Neuron (in vitro differentiated cells): Measurements from ENCODE around the gene NRP2.

Experiments
- H2AFZ ChIP-seq: one replicate; pipeline ENCODE4 v1.6.1; 2013; ENCODE audit warnings: low read depth, mild to moderate bottlenecking, inconsistent platforms, low read length, moderate library complexity
- H3K27me3 ChIP-seq: one replicate; pipeline ENCODE4 v1.6.1; 2013; ENCODE audit warnings: low read length; ENCODE audit not compliant: insufficient read depth
- H3K36me3 ChIP-seq: one replicate; pipeline ENCODE4 v1.6.1; 2013; ENCODE audit warnings: low read length; ENCODE audit not compliant: insufficient read depth
- H3K4me1 ChIP-seq: one replicate; pipeline ENCODE4 v1.6.1; 2013; ENCODE audit warnings: low read length; ENCODE audit not compliant: insufficient read depth
- H3K4me3 ChIP-seq: 2 replicates; pipeline ENCODE4 v1.5.1; 2013; ENCODE audit warnings: mild to moderate bottlenecking, low read length, moderate library complexity
- H3K9me3 ChIP-seq: one replicate; pipeline ENCODE4 v1.6.1; 2013; ENCODE audit warnings: low read length

NRP2 gene

DNA sequence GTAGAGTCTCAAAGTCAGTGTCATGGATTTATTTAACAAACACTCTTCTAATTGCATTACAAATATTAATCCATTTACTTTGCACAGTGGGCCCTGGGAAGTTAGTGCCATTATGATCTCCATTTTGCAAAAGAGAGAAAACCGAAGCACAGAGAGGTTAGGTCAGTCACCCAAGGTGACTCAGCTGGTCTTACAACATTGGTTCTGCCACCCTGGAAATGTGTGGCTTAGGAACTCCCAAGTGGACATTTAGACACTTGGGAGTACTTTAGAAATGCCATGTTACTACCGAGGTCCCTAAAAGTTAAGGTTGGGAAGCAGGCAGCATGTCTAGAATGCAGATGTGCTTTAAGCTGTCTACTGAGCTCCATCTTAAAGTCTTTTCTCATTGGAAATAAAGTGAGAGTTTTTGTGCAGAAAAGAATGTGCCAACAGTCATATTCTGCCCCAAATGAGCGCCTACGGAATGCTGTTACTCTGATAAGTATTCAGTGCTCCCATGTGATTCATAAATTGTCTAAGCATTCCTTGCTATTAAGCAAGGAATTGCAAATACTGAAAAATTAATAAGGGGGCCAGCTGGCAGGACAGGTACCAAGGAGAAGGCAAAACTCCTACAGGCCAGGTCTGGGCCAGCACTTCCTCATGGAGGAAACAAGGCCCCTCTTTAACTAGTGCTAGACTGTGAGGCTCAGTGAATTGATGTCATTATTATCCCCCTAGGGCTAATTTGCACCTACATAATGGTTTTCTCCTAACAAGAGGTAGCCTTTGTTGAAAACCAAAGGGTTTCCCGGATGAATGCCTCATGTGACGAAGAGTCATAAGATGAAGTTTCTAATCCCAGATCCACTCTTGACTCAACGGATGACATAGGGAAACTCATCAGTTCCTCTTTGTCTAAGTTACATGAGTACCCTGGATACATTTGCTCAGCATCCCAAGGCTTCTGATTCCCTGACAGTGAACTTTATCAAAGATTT, 16.3 kb downstream of the NRP2 start:
- Histone ChIP-seq H2AFZ (no peak overlapping the region), H3K4me1 (peaks cover 21% of the 10 kb centered on the region), H3K9me3 (no peaks in the 10 kb centered on the region), H3K36me3 (no peaks in the 10 kb centered on the region), H3K27me3 (no peaks in the 10 kb centered on the region), H3K4me3 (no peak overlapping the region)

DNA sequence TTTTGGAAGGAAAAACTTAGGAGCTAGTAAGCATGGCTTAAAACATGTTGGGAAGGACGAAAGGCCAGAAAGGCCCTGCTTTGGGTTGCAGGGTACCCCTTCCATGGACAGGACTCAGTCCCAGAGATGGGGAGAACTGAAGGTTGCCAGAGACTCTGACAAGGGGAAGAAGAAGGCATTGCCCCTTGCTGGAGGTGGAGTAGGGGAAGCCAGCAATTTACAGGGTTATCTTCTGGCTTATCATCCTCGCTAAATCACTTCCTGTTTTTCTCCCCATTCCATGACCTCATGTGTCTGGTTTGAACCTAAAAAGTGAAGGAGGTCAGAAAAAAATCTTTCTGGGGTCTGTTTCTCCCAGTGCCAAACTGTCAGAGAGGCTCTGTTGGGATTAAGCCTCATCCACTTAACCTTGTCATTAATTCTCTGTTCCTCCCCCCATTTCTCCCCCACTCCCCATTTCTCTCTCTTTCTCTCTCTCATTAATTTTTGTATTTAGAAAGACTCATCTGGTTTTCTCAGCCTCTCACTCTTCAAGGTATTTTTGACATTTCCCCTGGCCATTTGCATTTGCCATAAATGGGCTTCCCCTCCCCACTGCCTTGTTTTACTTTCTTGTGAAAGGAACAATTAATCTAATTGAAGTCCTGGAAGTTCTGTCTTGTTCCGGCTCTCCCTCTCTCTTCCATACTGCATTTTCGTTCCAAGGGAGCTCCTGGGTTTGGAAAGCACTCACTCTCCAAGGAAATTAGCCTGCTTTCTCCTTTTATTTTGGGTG, 17.4 kb downstream of the NRP2 start:
- Histone ChIP-seq H3K9me3 (no peaks in the 10 kb centered on the region), H3K4me1 (peaks cover 21% of the 10 kb centered on the region), H3K4me3 (no peak overlapping the region), H3K27me3 (no peaks in the 10 kb centered on the region), H2AFZ (no peak overlapping the region), H3K36me3 (no peaks in the 10 kb centered on the region)

DNA sequence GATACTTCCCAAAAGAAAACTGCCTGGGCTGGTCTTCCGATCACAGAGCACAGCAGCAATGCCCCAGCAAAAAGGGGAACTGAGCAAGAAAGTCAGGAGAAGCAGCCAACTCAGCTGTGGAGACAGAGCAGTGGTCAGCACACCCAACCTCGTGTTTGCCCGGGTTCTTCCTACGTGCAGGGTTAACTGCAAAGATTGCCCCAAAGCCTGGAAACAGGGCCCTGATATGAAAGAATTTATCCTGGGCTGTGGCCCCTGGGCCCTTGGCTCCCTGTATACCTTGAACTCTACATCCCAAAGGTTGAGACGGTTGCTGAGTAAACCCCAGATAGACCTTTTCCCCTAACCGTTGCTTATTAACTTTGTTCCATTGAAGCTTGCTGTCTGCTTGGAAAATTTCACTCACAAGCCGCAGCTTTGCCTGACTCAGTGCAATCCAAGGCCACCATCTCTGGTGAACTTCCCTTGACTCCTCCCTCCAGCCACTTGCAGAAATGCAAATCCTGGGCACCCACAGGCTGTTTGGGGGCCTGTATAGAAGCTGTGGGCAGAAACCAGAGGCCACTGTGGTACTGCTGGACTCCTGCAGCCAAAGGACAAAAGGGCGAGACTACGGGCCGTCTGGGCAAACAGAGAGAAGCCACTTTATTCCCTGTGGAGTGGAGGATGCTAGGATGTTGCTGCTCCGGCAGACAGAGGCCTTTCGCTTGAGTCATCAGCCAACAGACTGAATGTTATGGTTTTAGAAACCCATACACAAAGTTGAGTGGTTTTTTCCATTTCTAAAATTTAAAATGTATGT, 18.2 kb downstream of the NRP2 start:
- H3K27me3 ChIP-seq: no peaks in the 10 kb centered on the region
- peaks cover 21% of the 10 kb centered on the region for H3K4me1 ChIP-seq
- H3K36me3 ChIP-seq: no peaks in the 10 kb centered on the region
- H2AFZ ChIP-seq: no peak overlapping the region
- H3K9me3 ChIP-seq: no peaks in the 10 kb centered on the region
- H3K4me3 ChIP-seq: no peak overlapping the region

DNA sequence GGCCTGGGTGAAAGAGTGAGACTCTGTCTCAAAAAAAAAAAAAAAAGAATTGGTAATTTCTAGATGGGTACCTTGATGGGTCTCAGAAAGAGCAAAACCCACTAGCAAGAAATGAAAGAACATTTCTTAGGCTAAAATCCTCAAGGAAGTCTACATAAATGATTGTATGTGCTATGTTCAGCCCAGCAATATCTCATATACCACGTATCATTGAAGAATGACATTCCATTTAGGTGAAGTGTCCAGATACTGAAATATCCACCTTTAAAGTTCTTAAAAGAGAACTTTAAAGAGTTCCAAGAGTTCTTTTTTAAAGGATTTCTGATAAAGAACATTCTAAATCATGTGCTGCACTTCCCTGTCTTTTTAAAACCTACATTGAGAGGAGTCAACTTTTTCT, 19.2 kb downstream of the NRP2 start:
- H3K4me3 ChIP-seq: no peak overlapping the region
- peaks cover 27% of the 10 kb centered on the region for H3K4me1 ChIP-seq
- no peaks in the 10 kb centered on the region for H3K9me3 ChIP-seq
- no peaks in the 10 kb centered on the region for H3K36me3 ChIP-seq
- no peaks in the 10 kb centered on the region for H3K27me3 ChIP-seq
- no peak overlapping the region for H2AFZ ChIP-seq

DNA sequence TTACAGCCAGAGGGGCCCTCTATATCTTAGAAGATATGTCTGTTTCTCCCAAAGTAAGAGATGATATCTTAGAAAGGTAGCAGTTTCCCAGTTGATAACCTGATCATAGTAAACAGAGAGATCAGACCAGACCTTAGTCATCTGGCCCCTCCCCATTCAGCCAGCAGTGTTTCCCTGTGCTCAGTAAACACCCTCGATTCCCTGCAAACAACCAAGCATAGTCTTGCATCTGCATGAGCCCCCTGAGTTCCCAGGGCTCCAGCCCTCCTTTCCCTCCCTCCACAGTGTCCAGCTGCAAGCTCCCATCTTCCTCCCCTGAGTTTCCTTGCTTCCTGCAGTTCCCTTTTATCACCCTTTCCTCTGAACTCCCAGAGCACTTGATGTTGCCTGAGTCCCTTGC, 20.3 kb downstream of the NRP2 start:
- no peaks in the 10 kb centered on the region for H3K27me3 ChIP-seq
- H3K9me3 ChIP-seq: no peaks in the 10 kb centered on the region
- H3K36me3 ChIP-seq: no peaks in the 10 kb centered on the region
- no peak overlapping the region for H3K4me3 ChIP-seq
- peaks cover 36% of the 10 kb centered on the region for H3K4me1 ChIP-seq
- H2AFZ ChIP-seq: no peak overlapping the region

DNA sequence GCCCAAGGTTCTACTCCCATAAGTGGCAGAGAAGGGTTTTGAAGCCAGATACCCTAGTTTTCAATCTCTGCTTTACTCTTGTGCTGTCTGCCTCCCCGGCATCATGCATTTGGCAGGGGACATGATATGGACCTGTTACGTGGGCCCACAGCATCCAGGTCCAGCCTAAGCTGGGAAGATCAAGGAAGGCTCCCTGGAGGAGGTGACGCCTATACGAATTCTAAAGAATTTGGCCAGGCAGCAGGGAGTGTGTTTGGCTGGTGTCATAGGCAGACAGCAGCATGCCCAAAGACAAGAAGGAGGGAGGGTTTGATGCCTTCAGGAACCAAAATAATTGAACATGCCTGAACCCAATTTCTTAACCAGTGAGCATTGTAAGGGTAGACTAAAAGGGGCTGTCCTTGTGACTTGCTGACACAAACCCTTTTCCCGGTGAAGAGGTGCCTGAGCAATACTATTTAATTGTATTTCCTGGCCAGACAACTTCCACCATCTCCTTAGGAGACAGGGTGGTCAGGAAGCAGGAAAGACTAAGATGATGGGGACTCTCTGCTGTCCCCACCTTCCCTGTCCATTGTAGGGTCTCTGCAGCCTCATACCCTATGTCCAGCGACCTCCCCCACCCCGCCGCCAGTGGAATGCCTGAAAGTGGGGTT, 21.3 kb downstream of the NRP2 start:
- Histone ChIP-seq H3K9me3 (no peaks in the 10 kb centered on the region), H3K27me3 (no peaks in the 10 kb centered on the region), H3K36me3 (no peaks in the 10 kb centered on the region), H3K4me1 (peaks cover 36% of the 10 kb centered on the region), H3K4me3 (no peak overlapping the region), H2AFZ (no peak overlapping the region)

DNA sequence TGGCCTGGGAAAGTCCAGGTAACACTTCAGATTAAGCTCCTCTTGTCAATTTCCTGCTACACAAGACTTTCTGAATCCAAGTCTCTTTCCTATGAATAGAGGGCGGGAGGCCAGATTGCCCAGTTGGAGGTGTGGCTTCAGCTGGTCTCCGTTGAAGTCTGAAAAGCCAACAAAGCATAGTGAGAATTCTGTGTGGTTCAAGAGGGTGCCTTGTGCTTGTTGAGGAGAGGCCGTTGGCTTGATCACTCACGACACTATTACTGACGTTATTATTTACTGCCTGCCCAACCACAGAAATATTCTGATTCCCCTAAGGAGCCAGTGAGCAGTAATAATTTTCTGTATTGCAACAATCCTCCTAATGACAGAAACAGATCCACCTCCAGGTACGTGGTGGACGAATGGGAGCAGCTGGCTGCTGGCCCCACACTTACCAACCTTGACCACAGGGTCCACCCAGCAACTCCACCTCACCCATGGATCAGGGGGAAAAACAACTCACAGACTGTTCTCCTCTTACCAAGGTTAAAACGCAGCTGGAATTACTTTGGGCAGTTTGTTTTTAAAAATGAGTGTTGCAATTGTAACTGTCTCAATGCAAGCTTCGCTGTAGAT, 21.9 kb downstream of the NRP2 start:
- Histone ChIP-seq H3K27me3 (no peaks in the 10 kb centered on the region), H3K4me3 (no peak overlapping the region), H2AFZ (no peak overlapping the region), H3K9me3 (no peaks in the 10 kb centered on the region), H3K36me3 (no peaks in the 10 kb centered on the region), H3K4me1 (peaks cover 30% of the 10 kb centered on the region)

DNA sequence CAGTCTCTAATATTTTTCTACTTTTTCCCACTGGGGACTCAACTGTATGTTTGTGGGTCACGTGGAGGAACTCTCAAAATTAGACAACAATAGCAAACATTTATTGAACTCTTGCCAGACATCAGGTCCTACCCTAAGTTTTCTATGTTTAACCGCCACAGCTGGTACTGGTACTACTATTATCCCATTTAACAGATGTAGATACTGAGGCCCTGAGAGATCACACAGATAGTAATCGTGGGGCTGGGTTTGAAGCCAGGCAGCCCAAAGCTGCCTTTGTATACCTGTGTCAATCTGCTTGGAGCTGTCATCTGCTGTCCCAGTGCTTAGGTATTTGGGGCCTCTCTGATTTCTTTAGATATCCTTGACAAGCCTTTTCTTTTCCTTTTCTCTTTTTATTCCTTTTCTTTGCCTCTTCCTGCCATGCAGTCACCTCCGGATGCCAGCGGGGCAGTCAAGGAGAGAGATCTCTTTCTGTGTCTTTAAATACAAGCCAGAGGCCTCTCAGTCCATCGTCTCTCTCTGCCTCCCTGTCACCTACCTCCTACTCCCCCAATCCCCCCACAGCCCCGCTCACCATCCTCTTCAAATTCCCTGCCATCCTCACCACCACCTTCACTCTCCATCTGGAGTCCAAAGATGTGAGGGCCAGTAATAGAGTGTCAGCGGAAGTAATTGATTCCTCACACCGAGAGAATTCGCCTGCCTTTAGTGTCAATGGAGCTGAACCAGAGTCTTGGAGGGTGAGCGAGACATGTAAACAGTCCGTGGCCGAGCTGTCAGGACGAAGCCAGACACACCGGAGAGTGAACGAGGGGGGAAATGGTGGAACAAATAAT, 23.4 kb downstream of the NRP2 start:
- H2AFZ ChIP-seq: no peak overlapping the region
- H3K27me3 ChIP-seq: no peaks in the 10 kb centered on the region
- H3K36me3 ChIP-seq: no peaks in the 10 kb centered on the region
- H3K9me3 ChIP-seq: no peaks in the 10 kb centered on the region
- peaks cover 22% of the 10 kb centered on the region for H3K4me1 ChIP-seq
- no peak overlapping the region for H3K4me3 ChIP-seq

DNA sequence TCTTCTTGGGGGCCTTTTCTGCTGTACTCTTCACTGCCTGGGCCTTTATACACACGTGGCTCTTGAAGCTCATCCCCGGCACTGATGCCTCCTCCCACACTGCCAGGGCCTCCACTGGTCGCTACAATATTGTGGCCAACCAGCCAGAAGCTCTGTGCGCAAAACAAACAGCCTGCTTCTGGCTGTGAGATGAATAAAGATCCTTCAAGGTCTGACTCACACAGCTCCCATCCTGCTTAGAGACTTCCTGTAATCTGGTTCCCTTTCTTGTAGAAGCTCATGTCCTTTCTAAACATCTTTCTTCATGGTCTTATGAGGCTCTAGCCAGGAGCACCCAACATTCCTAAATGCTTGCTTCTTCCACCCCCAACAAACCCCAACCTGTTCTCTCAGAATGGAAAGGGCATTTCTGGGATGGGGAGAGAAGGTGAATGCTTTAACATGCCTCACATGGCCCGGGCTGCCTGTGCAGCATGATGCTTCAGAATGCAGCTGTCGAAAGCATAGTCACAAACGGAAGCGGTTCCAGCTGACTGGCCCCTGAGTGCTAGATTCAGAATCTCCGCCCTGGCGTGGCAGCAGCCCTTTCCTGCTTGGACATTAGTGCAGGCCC, 24.6 kb downstream of the NRP2 start:
- no peak overlapping the region for H3K4me3 ChIP-seq
- H3K36me3 ChIP-seq: no peaks in the 10 kb centered on the region
- peaks cover 20% of the 10 kb centered on the region for H3K4me1 ChIP-seq

DNA sequence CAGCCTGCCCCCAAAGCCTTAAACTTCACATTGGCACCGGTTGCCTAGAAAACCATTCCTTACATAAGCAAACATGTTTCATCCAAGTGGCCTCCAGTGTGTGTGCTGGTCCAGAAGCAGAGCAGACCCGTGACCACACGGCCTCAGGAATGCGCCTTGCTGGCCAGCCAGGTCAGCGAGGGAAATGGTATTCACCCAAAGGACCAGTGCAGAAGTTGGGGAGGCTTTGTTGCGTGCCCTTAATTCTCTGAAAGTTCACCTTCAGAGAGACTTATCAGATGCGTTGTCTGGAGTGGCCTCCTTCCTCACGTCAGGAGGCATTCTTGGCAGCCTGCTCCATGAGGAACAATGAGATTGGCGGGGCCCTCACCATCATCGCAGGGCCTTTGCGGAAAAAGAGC, 25.9 kb downstream of the NRP2 start:
- Histone ChIP-seq H3K27me3 (no peaks in the 10 kb centered on the region), H3K4me1 (peaks cover 31% of the 10 kb centered on the region), H3K4me3 (no peak overlapping the region), H3K36me3 (no peaks in the 10 kb centered on the region), H3K9me3 (no peaks in the 10 kb centered on the region), H2AFZ (no peak overlapping the region)

More for the DNA sequence above, 24.6 kb downstream of the NRP2 start:
- no peaks in the 10 kb centered on the region for H3K27me3 ChIP-seq
- H2AFZ ChIP-seq: no peak overlapping the region
- H3K9me3 ChIP-seq: no peaks in the 10 kb centered on the region

DNA sequence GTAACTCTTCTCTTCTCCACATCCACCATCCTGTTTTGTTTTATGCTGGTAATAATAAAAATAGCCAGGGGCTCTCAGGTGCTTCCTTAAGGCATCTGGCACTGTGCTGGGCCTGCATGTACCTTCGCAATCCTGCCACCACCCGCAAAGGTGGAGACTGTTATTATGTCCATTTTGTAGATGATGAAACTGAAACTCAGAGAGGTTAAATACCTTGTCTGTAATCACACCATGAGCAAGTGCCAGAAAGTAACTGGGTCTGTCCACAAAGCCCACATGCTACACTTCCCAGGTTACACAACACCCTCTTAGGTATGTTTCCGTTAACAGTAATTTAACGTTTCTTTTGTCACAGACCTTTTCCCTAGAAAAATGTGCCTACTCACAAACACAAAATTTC, 27.0 kb downstream of the NRP2 start:
- Histone ChIP-seq H3K4me3 (no peak overlapping the region), H2AFZ (no peak overlapping the region), H3K27me3 (no peaks in the 10 kb centered on the region), H3K36me3 (no peaks in the 10 kb centered on the region), H3K4me1 (peaks cover 32% of the 10 kb centered on the region), H3K9me3 (no peaks in the 10 kb centered on the region)
